Fibroblast of peridontal ligament (primary cell): ENCODE results near the gene LCN9.
"Not testable (repeated sequence)": the region's sequence is repeated elsewhere in the genome, so short reads cannot be mapped to it uniquely, and the experiment has no call there.

ENCODE experiments used
- DNase-seq: peaks from one replicate; pipeline ENCODE4 v3.0.0-alpha.2; 2010; ENCODE audit errors: extremely low read depth

The LCN9 gene

GRCh38 chr9:135662758-135663450 lies at the start of gene LCN9:
Gene LCN9, plus strand, starts transcription at chr9:135663309. Its CDS starts 13 bp downstream, at chr9:135663322.
- DNase-seq: no peak

GRCh38 chr9:135613946-135614805 lies 48.9 kb upstream of the LCN9 start:
- DNase-seq: no peak

- DNase-seq: no peak
Observed at GRCh38 chr9:135614821-135615665, 48.1 kb upstream of the LCN9 start.

DNA sequence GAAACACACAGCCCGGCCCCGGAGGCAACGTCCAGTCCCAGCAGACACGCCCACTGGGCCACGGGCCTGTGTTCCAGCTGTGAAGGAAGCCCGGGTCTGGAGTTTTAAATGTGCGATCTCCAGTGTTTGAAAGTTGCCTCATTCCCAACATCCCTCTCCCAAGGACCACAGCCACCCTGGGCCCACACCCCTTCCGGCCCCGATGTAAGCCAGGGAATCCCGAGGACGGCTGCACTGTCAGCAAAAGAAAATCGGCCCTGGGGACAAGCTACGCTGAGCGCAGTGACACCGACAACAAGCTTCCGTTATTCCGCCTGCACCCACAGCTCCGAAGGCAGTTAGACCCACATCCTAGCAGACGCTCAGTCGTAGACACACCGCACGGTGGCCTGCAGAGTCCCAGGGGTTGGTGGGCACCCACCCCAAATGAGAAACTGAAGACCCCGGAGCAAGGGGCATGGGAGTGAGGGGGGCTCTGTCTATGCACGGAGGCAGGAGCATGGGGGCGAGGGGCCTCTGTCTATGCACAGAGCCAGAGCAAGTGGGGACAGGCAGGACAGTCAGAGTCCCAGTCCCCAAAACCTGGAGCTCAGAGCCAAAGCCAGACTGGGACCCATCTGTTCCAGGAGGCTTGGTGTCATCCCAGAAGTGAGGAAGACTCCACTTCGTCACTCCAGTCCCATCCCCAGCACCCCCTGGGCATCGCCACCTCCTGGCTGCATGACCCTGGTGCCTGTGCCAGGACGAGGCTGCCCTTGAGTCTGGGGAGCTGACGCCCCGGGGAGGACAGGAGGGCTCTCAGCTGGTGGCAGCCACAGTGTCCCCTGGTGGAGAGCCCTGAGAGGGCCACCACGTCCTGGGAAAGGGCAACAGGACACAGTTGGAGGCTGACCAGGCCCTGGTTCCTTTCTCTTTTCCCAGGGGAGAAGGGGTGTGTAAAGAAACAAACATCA lies 47.2 kb upstream of the LCN9 start:
- no peak for DNase-seq

- no peak for DNase-seq
Observed at GRCh38 chr9:135616619-135617537, 46.2 kb upstream of the LCN9 start.

- DNase-seq: no peak
Observed at GRCh38 chr9:135617538-135617900, 45.6 kb upstream of the LCN9 start.

DNA sequence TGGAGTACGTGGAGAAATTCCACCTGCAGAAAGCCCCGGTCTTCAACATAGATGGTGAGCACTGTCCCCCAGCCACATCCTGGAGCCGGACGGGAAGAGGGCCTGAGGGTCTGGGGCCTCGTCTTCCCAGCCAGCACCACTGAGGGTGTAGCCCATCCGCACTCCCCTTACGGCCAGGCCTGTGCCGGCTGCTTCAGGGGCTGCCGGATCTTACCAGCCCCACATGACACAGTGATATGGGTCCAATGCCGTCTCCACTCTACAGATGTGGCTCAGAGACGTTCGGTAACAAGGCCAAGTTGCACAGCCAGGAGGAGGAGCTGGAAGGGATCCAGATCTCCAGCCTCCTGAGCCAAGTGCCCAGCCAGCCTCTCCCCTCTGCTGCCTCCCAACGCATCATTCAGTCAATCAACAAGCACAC lies 45.1 kb upstream of the LCN9 start:
- DNase-seq: no peak

- no peak for DNase-seq
Observed at GRCh38 chr9:135618866-135619598, 44.1 kb upstream of the LCN9 start.

DNA sequence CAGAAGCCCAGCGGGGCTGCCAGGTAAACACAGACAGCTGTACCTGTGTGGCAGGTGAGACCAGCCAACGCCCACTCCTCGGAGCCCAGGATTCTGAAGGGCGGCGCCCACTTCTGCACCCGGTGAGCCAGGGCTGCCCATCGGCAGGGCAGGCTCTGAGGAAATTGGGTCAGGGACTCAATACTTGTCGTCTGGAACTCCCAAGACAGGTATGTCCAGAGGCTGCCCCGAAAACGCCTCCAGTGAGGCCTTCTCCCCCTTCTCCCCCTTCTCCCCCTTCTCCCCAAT lies 43.6 kb upstream of the LCN9 start:
- DNase-seq: no peak

DNA sequence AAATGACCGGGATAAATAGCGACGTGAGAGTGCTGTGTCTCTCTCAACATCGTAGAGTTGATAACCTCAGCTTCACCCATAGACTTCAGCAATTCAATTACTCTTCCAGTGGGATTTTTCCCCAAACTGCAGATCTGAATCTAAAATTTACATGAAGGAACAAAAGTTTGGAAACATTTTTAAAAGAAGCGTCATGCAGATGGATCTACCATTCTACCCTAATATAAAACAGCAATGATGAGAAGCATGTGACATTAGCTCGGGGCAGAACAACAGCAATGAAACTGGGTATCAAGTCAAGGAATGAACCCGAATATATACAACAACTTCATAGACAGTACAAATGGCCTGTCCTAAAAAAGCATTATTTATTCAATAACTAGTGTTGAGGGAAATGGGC lies 42.6 kb upstream of the LCN9 start:
- DNase-seq: no peak

- DNase-seq: no peak
Observed at GRCh38 chr9:135622415-135623020, 40.6 kb upstream of the LCN9 start.

GRCh38 chr9:135624282-135624681 lies 38.8 kb upstream of the LCN9 start:
- DNase-seq: no peak

DNA sequence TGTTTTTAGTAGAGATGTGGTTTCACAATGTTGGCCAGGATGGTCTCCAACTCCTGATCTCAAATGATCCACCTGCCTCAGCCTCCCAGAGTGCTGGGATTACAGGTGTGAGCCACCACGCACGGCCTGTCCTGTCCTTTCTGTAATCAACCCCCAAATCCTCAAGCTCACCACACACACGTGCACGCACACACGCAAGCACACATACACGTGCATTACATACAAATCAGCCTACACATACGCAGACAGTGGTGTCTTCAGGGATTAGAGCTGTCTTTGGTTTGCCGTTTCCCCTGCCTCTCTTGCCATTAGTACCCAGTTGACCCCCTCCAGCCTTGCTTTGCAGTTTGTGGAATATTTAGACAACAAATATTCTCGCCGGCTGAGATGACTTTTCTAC lies 30.3 kb upstream of the LCN9 start:
- no peak for DNase-seq

GRCh38 chr9:135636930-135637530 lies 26.1 kb upstream of the LCN9 start:
- not testable (repeated sequence) for DNase-seq

DNA sequence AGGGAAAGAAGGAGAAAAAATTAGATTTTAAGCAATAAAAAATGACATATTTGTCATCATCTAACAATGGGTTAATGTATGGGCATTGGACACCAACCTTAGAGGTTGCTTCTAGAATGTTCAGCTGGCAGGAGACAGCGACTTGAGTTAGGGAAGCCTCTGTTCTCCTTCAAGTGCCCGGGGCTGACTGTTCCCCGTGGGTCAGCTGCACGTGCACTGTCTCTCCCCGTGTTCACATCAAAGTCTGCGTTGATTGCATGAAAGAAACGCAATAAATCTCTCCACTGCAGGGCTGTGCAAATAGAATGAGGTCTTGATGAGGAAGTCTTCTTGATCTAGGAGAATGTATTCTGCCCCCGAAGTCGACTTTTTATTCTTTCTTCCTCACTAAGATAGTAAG lies 23.9 kb upstream of the LCN9 start, which contains the start of gene GLT6D1:
Gene GLT6D1, minus strand, starts transcription at position 345 of the 400 bp plus-strand sequence. CDS start 353 bp downstream, outside the sequence.
- DNase-seq: no peak

DNA sequence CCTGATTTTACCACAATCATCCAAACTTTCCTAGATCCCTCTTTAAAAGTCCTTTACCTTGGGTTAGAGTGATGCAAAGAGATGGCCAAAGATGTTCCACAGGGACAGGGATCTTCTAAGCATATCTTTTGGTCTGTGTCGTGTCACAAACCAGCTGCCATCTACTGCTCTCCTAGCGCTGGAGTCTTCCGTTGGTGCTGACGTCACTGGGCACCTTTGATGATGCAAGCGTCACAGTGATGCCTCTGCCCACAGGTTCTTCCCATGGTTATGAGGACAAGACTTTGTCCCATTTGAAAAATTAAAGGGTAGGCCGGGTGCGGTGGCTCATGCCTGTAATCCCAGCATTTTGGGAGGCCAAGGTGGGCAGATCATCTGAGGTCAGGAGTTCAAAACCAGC lies 22.1 kb upstream of the LCN9 start:
- DNase-seq: no peak

GRCh38 chr9:135641745-135642144 lies 21.4 kb upstream of the LCN9 start:
- DNase-seq: no peak

DNA sequence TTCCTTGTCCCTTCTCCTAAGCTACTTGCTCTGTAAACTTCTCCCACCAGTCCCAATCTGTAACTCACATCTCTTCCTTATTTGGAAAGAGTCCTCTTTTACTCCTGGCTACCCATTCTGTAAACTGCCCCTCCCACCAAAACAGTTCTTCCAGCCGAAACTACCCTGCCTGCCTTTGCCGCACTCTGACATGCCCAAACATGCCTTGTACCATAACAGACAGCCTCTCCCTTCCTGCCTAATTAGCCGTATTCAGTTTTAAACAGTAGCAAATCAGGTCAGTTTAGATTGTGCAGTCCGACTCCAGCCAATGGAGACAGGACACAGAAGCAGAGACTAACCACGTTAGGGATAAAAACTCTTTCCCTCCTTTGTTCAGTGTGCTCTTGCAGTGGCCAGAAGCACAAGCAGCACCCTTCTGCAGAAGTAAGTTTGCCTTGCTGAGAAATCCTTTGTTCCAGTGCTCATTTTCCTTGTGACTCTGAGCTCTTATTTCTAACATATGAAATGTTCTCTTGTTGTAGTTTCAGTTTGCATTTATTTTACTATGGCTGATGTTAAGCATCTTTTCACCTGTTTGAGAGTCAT lies 18.4 kb upstream of the LCN9 start:
- DNase-seq: no peak
